Neuronal stem cell (in vitro differentiated cells): Measurements from ENCODE around the gene DNAL4.

ENCODE experiments used
- DNase-seq: peaks from one replicate; pipeline ENCODE4 v3.0.0-alpha.2; 2013; ENCODE audit warnings: low spot score
- H2AFZ ChIP-seq: one replicate; pipeline ENCODE4 v1.6.1; 2013; ENCODE audit warnings: mild to moderate bottlenecking, low read length, inconsistent platforms
- H2AK5ac ChIP-seq: 2 replicates; pipeline ENCODE4 v1.6.1; 2013; ENCODE audit warnings: low read depth, mild to moderate bottlenecking, inconsistent platforms, low read length, moderate library complexity, mixed read lengths
- H2BK120ac ChIP-seq: 2 replicates; pipeline ENCODE4 v1.6.1; 2013; ENCODE audit warnings: low read depth, mild to moderate bottlenecking, inconsistent platforms, low read length, moderate library complexity, mixed read lengths
- H2BK12ac ChIP-seq: one replicate; pipeline ENCODE4 v1.6.1; 2013; ENCODE audit warnings: low read length, inconsistent platforms
- H2BK15ac ChIP-seq: 2 replicates; pipeline ENCODE4 v1.6.1; 2013; ENCODE audit warnings: mild to moderate bottlenecking, low read length, inconsistent platforms, mixed read lengths
- H2BK5ac ChIP-seq: one replicate; pipeline ENCODE4 v1.6.1; 2013; ENCODE audit warnings: inconsistent platforms, mild to moderate bottlenecking, low read length, moderate library complexity
- H3K14ac ChIP-seq: one replicate; pipeline ENCODE4 v1.6.1; 2013; ENCODE audit warnings: low read length, inconsistent platforms
- H3K18ac ChIP-seq: 2 replicates; pipeline ENCODE4 v1.6.1; 2013; ENCODE audit warnings: low read length, inconsistent platforms
- H3K23ac ChIP-seq: 2 replicates; pipeline ENCODE4 v1.6.1; 2013; ENCODE audit warnings: low read depth, mild to moderate bottlenecking, mixed read lengths, low read length, inconsistent platforms; ENCODE audit not compliant: poor library complexity
- H3K27ac ChIP-seq: replicated peaks from 3 replicates; pipeline ENCODE4 v1.5.1; 2013; ENCODE audit warnings: low read length, inconsistent platforms
- H3K27me3 ChIP-seq, 3 experiments: 2 replicates each; pipeline ENCODE4 v1.6.1; 2013; ENCODE audit warnings: low read length in 3 of 3, mild to moderate bottlenecking in 2 of 3, inconsistent platforms in 1 of 3, low read depth in 1 of 3, mixed read lengths in 1 of 3, moderate library complexity in 1 of 3; ENCODE audit not compliant: control insufficient read depth in 3 of 3, insufficient read depth in 3 of 3
- H3K36me3 ChIP-seq, 2 donors: replicated peaks in 1 of 2; 2 replicates each; pipeline ENCODE4 v1.6.1; 2013; ENCODE audit warnings: low read length in 2 of 2; ENCODE audit not compliant: control insufficient read depth in 2 of 2, insufficient read depth in 2 of 2
- H3K4ac ChIP-seq: 2 replicates; pipeline ENCODE4 v1.6.1; 2013; ENCODE audit warnings: inconsistent platforms, mild to moderate bottlenecking, low read length, moderate library complexity
- H3K4me1 ChIP-seq, 2 donors: 1 replicate in 1 of 2; 2 replicates in 1 of 2; pipeline ENCODE4 v1.6.1; 2013; ENCODE audit warnings: low read length in 2 of 2, low read depth in 1 of 2; ENCODE audit not compliant: control insufficient read depth in 2 of 2, insufficient read depth in 1 of 2
- H3K4me2 ChIP-seq: one replicate; pipeline ENCODE4 v1.6.1; 2013; ENCODE audit warnings: mild to moderate bottlenecking, low read length, inconsistent platforms; ENCODE audit not compliant: insufficient read depth, poor library complexity, severe bottlenecking
- H3K4me3 ChIP-seq, 2 donors: 2 replicates each; pipeline ENCODE4 v1.5.1; 2013; ENCODE audit warnings: low read length in 2 of 2, mild to moderate bottlenecking in 2 of 2, inconsistent platforms in 1 of 2, moderate library complexity in 1 of 2
- H3K79me1 ChIP-seq: one replicate; pipeline ENCODE4 v1.6.1; 2013; ENCODE audit warnings: low read depth, mild to moderate bottlenecking, inconsistent platforms, low read length, moderate library complexity
- H3K9ac ChIP-seq: one replicate; pipeline ENCODE4 v1.6.1; 2013; ENCODE audit warnings: mild to moderate bottlenecking, low read depth, low read length, inconsistent platforms; ENCODE audit not compliant: poor library complexity
- H3K9me3 ChIP-seq, 2 donors: replicated peaks in 1 of 2; 2 replicates each; pipeline versions ENCODE3 to v1.6.1; 2013; ENCODE audit warnings: low read length in 2 of 2, mild to moderate bottlenecking in 2 of 2, inconsistent platforms in 1 of 2, low read depth in 1 of 2, mixed read lengths in 1 of 2, moderate library complexity in 1 of 2; ENCODE audit not compliant: control insufficient read depth in 2 of 2, insufficient read depth in 1 of 2
- H4K8ac ChIP-seq: one replicate; pipeline ENCODE4 v1.6.1; 2013; ENCODE audit warnings: low read depth, mild to moderate bottlenecking, inconsistent platforms, low read length, moderate library complexity
- H4K91ac ChIP-seq: one replicate; pipeline ENCODE4 v1.6.1; 2013; ENCODE audit warnings: low read length, low read depth, mild to moderate bottlenecking, inconsistent platforms; ENCODE audit not compliant: poor library complexity
- WGBS, 2 donors: extraction: QIAGEN DNeasy Blood & Tissue Kit; methylation state at CpG; one replicate each; pipeline ENCODE4 v1.1.7; 2013; ENCODE audit warnings: missing lambda C conversion rate in 2 of 2, mixed read lengths in 1 of 2; ENCODE audit not compliant: insufficient read length in 2 of 2, insufficient replicate concordance in 1 of 2; ENCODE audit errors: extremely low coverage in 2 of 2; 5-methylcytosine and 5-hydroxymethylcytosine counted together

The DNAL4 gene

GRCh38 chr22:38731703-38732161 is 62.2 kb downstream of the DNAL4 start:
- no peak overlapping the region for H2AK5ac ChIP-seq
- no CpG with 5 or more reads among the region's 6 CpGs for WGBS, 2 donors
- H3K9ac ChIP-seq = no peak overlapping the region
- no peak overlapping the region for H3K4me2 ChIP-seq
- no peak overlapping the region for H2BK5ac ChIP-seq
- peak overlapping the region; percentile 53 for H2BK120ac ChIP-seq
- no peak overlapping the region for H4K8ac ChIP-seq
- H3K36me3 ChIP-seq = peaks cover 70 to 100% of the 10 kb centered on the region in 2 donors
- H3K27me3 ChIP-seq = no peaks in the 10 kb centered on the region
- H2AFZ ChIP-seq = no peak overlapping the region
- no peaks in the 10 kb centered on the region for H3K4me1 ChIP-seq
- H3K18ac ChIP-seq = no peak overlapping the region
- no peak overlapping the region for H4K91ac ChIP-seq
- no peak overlapping the region for H3K4ac ChIP-seq
- no peak overlapping the region for H3K23ac ChIP-seq
- H3K4me3 ChIP-seq = no peak overlapping the region
- no peaks in the 10 kb centered on the region for H3K9me3 ChIP-seq
- H2BK15ac ChIP-seq = no peak overlapping the region
- no peak overlapping the region for H3K14ac ChIP-seq
- no peak overlapping the region for H3K27ac ChIP-seq
- peaks cover 3% of the 10 kb centered on the region for H3K79me1 ChIP-seq
- no peak for DNase-seq
- no peak overlapping the region for H2BK12ac ChIP-seq

GRCh38 chr22:38730411-38730871 is 63.5 kb downstream of the DNAL4 start:
- Histone ChIP-seq H4K91ac (no peak overlapping the region), H3K27me3 (no peaks in the 10 kb centered on the region), H3K18ac (no peak overlapping the region), H3K14ac (no peak overlapping the region), H3K4ac (no peak overlapping the region), H3K79me1 (peaks cover 6% of the 10 kb centered on the region), H3K4me1 (no peaks in the 10 kb centered on the region), H2AK5ac (no peak overlapping the region), H4K8ac (no peak overlapping the region), H2BK120ac (no peak overlapping the region), H3K4me2 (no peak overlapping the region), H3K9me3 (no peaks in the 10 kb centered on the region), H3K36me3 (peaks cover 72 to 100% of the 10 kb centered on the region in 2 donors), H3K23ac (peak overlapping the region; percentile 20), H2BK12ac (no peak overlapping the region), H3K27ac (no peak overlapping the region), H2BK15ac (no peak overlapping the region), H3K9ac (peak overlapping the region; percentile 50), H3K4me3 (no peak overlapping the region), H2BK5ac (no peak overlapping the region), H2AFZ (no peak overlapping the region)
- no CpG with 5 or more reads among the region's 13 CpGs for WGBS, 2 donors
- DNase-seq = no peak

- H3K14ac ChIP-seq = no peak overlapping the region
- no peak overlapping the region for H2BK12ac ChIP-seq
- no peak overlapping the region for H3K4ac ChIP-seq
- no peak overlapping the region for H4K8ac ChIP-seq
- H3K27me3 ChIP-seq = no peaks in the 10 kb centered on the region
- no peak overlapping the region for H3K18ac ChIP-seq
- H2BK120ac ChIP-seq = no peak overlapping the region
- H4K91ac ChIP-seq = no peak overlapping the region
- H2AK5ac ChIP-seq = no peak overlapping the region
- no peak overlapping the region for H3K23ac ChIP-seq
- H3K27ac ChIP-seq = no peak overlapping the region
- no peak overlapping the region for H3K4me2 ChIP-seq
- no peak overlapping the region for H2BK5ac ChIP-seq
- no CpG with 5 or more reads among the region's 6 CpGs for WGBS, 2 donors
- H3K9me3 ChIP-seq = no peaks in the 10 kb centered on the region
- no peak overlapping the region for H3K4me3 ChIP-seq
- H3K9ac ChIP-seq = no peak overlapping the region
- H2AFZ ChIP-seq = no peak overlapping the region
- H2BK15ac ChIP-seq = no peak overlapping the region
- H3K4me1 ChIP-seq = no peaks in the 10 kb centered on the region
- H3K36me3 ChIP-seq = peaks cover 75 to 100% of the 10 kb centered on the region in 2 donors
- peaks cover 6% of the 10 kb centered on the region for H3K79me1 ChIP-seq
- DNase-seq = no peak
Observed at GRCh38 chr22:38729946-38730345, 64.0 kb downstream of the DNAL4 start.

GRCh38 chr22:38728871-38729796 is 64.8 kb downstream of the DNAL4 start:
- H3K27me3 ChIP-seq = no peaks in the 10 kb centered on the region
- no peak overlapping the region for H2BK12ac ChIP-seq
- H3K4me2 ChIP-seq = no peak overlapping the region
- no peak overlapping the region for H2AK5ac ChIP-seq
- H3K27ac ChIP-seq = no peak overlapping the region
- H4K8ac ChIP-seq = no peak overlapping the region
- no peak overlapping the region for H3K23ac ChIP-seq
- H3K4me3 ChIP-seq = no peak overlapping the region
- no peak overlapping the region for H2AFZ ChIP-seq
- no peak overlapping the region for H4K91ac ChIP-seq
- peaks cover 77 to 100% of the 10 kb centered on the region in 2 donors for H3K36me3 ChIP-seq
- no peak overlapping the region for H2BK120ac ChIP-seq
- no CpG with 5 or more reads among the region's 18 CpGs for WGBS, 2 donors
- no peaks in the 10 kb centered on the region for H3K4me1 ChIP-seq
- H3K18ac ChIP-seq = no peak overlapping the region
- H3K79me1 ChIP-seq = peaks cover 6% of the 10 kb centered on the region
- no peak overlapping the region for H2BK5ac ChIP-seq
- H3K9ac ChIP-seq = no peak overlapping the region
- H3K4ac ChIP-seq = no peak overlapping the region
- DNase-seq = no peak
- no peak overlapping the region for H3K14ac ChIP-seq
- no peaks in the 10 kb centered on the region for H3K9me3 ChIP-seq
- no peak overlapping the region for H2BK15ac ChIP-seq
